ENCODE results near the gene ZBTB16. TPM values are rescaled to one million over a fixed set of nuclear protein-coding genes. Genes with fewer than 3 reads are reported as not detected.

The ZBTB16 gene
- total and polyA plus RNA-seq, 2 of the 4 experiments (the other 2 are of a cell fraction): not detected

- no peak for ATAC-seq (ENCODE audit: low read depth)
- BruUV-seq (replicated peaks): no TSS peak
Observed at GRCh38 chr11:114225661-114226060, 166.2 kb downstream of the ZBTB16 start.

More at GRCh38 chr11:114225661-114226060, 166.2 kb downstream of the ZBTB16 start:
- 20% methylated on average over 1 of the region's 1 CpG; no CpG with 5 or more reads in 1 of the 2 experiments for whole genome bisulfite sequencing, 2 experiments (ENCODE audit: extremely low coverage in 2 of 2, insufficient read length in 1 of 2)
- no peak for TF ChIP-seq CTCF (conservative IDR thresholded peaks at IDR 0.05; ENCODE audit: low read depth, low read length)
- TF ChIP-seq ELK1 (IDR thresholded peaks at IDR 0.05; ENCODE audit: borderline replicate concordance, low read depth, low read length): no peak
- no peak for TF ChIP-seq MAZ (IDR thresholded peaks at IDR 0.05; ENCODE audit: borderline replicate concordance, low read depth, low read length)
- TF ChIP-seq RAD21 (IDR thresholded peaks at IDR 0.05; ENCODE audit: low read length): no peak
- TF ChIP-seq NFE2L2 (IDR thresholded peaks at IDR 0.05; ENCODE audit: low read depth, low read length): no peak
- no peak for TF ChIP-seq POLR2A (IDR thresholded peaks at IDR 0.05; ENCODE audit: low read depth, low read length)
- no peak for TF ChIP-seq RCOR1 (IDR thresholded peaks at IDR 0.05; ENCODE audit: insufficient replicate concordance, low read length)
- TF ChIP-seq FOS (IDR thresholded peaks at IDR 0.05; ENCODE audit: low read depth, low read length): no peak
- no peak for TF ChIP-seq CEBPB (IDR thresholded peaks at IDR 0.05; ENCODE audit: low read depth, low read length)
- no peak for TF ChIP-seq RFX5 (IDR thresholded peaks at IDR 0.05; ENCODE audit: low read depth, low read length)
- TF ChIP-seq SMC3 (IDR thresholded peaks at IDR 0.05; ENCODE audit: low read depth, low read length): no peak
- H3K4me1 ChIP-seq (ENCODE audit: control insufficient read depth, insufficient read depth, low read length): no peaks in the 10 kb centered on the region
- no peak overlapping the region for H2BK120ac ChIP-seq (ENCODE audit: low read depth, low read length)
- no peak overlapping the region for H3K27ac ChIP-seq (ENCODE audit: insufficient read depth, low read length)
- ChIA-PET CTCF (no interaction called here), POLR2A (ENCODE audit: unreplicated experiment) (no interaction called here)
- no peak overlapping the region for H3K23ac ChIP-seq (ENCODE audit: low read depth, low read length)
- intact Hi-C loops (cut with micrococcal nuclease) (no loop called here), in situ Hi-C loops (cut with MboI; ENCODE audit: low sequenced_read_pairs) (no loop called here), dilution Hi-C loops (cut with HindIII; ENCODE audit: low sequenced_read_pairs, unreplicated experiment) (no loop called here)
- no peak overlapping the region for H3K18ac ChIP-seq (ENCODE audit: low read depth, low read length)
- no peak overlapping the region for H3K4me3 ChIP-seq (ENCODE audit: insufficient read depth, low read depth, low read length)
- H3K36me3 ChIP-seq (ENCODE audit: control insufficient read depth, insufficient read depth, low read length): no peaks in the 10 kb centered on the region
- H2BK15ac ChIP-seq (ENCODE audit: low read depth, low read length): no peak overlapping the region
- H4K91ac ChIP-seq (ENCODE audit: insufficient read depth, low read depth, low read length): no peak overlapping the region
- no peak overlapping the region for H3K4ac ChIP-seq (ENCODE audit: low read depth, low read length)
- H2BK5ac ChIP-seq (ENCODE audit: low read depth, low read length, poor library complexity, severe bottlenecking): no peak overlapping the region
- H2AK9ac ChIP-seq (replicated peaks; ENCODE audit: low read depth, low read length, poor library complexity): no peak overlapping the region
- H3K27me3 ChIP-seq (ENCODE audit: control insufficient read depth, insufficient read depth, low read length): peaks cover 25% of the 10 kb centered on the region
- DNase-seq: no peak
- no peak overlapping the region for H3K56ac ChIP-seq (ENCODE audit: extremely low read depth, insufficient read depth, low read length)
- no peak overlapping the region for H2AK5ac ChIP-seq (ENCODE audit: low read depth, low read length)
- no peak overlapping the region for H2BK20ac ChIP-seq (ENCODE audit: low read depth, low read length)
- no peak overlapping the region for H2AFZ ChIP-seq (replicated peaks; ENCODE audit: low read length, poor library complexity)
- H3K4me2 ChIP-seq (ENCODE audit: low read depth, low read length): no peak overlapping the region
- H4K5ac ChIP-seq (ENCODE audit: low read depth, low read length): no peak overlapping the region
- H3K9me3 ChIP-seq (ENCODE audit: control insufficient read depth, insufficient read depth, low read length): no peaks in the 10 kb centered on the region
- no peak overlapping the region for H4K8ac ChIP-seq (ENCODE audit: low read depth in 2 of 2, low read length in 2 of 2)
- H3K14ac ChIP-seq (replicated peaks; ENCODE audit: low read depth, low read length): no peak overlapping the region
- H3K9ac ChIP-seq (ENCODE audit: low read depth, low read length): no peak overlapping the region
- no peaks in the 10 kb centered on the region for H3K79me1 ChIP-seq (ENCODE audit: low read depth in 1 of 2, low read length in 2 of 2)
- H3K9me1 ChIP-seq (ENCODE audit: insufficient read depth, low read length): no peaks in the 10 kb centered on the region
- H4K20me1 ChIP-seq (ENCODE audit: insufficient read depth, low read length): no peaks in the 10 kb centered on the region

Data from IMR-90 (cell line).